GM12865 (cell line): ENCODE data around the gene SORL1.

Source experiments
- DNase-seq: peaks from one replicate; pipeline ENCODE4 v3.0.0; 2010; ENCODE audit warnings: low read depth
- H3K4me3 ChIP-seq: 2 replicates; pipeline ENCODE4 v1.5.1; 2011; ENCODE audit warnings: mild to moderate bottlenecking, low read depth, low read length, control low read depth
- CTCF ChIP-seq: IDR thresholded peaks from 2 replicates; pipeline ENCODE4 v1.5.1; 2011; ENCODE audit warnings: low read length, control low read depth, low read depth, inconsistent platforms; ENCODE audit not compliant: insufficient read depth; ENCODE audit errors: missing control alignments

Gene SORL1

GRCh38 chr11:121614636-121615240 lies 162.6 kb downstream of the SORL1 start:
- no peak overlapping the region for H3K4me3 ChIP-seq
- DNase-seq: no peak
- no peak for TF ChIP-seq CTCF

GRCh38 chr11:121615501-121615900 lies 163.4 kb downstream of the SORL1 start:
- DNase-seq: no peak
- no peak for TF ChIP-seq CTCF
- no peak overlapping the region for H3K4me3 ChIP-seq

DNA sequence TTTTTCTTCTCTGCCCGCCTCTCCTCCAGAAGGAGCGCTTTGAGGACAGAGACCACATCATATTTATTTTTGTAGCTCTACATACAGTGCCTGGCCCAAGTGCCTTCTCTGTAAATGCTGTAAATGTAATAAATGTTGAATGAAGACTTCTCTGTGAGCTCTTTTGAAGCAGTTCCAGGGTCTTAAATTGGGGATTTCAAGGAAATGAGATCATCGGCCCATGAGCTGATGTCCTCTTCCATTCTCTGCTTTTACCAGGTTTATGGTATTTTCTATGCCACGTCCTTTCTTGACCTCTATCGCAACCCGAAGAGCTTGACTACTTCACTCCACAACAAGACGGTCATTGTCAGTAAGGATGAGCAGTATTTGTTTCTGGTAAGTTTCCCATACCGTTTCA lies 166.4 kb downstream of the SORL1 start:
- no peak for TF ChIP-seq CTCF
- no peak for DNase-seq
- H3K4me3 ChIP-seq: no peak overlapping the region

GRCh38 chr11:121625777-121626506 lies 173.8 kb downstream of the SORL1 start:
- H3K4me3 ChIP-seq: no peak overlapping the region
- no peak for TF ChIP-seq CTCF
- no peak for DNase-seq

DNA sequence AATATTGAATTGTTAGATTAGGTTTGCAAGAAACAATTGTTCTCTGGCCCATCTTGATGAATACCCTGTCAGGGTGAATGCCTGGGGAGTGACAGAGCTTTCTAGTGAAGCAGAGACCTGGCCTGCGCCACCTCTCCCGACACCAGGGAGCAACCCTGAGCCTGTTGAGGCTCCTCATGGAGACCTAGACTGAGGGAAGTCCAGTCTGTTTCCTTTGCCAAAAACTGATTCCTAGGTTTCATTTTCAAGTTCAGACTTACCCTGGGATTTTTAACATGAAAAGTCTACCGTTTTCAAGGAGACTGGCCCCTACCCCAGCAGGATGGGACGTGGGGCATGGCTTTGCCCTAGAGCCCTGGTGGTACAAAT lies 174.4 kb downstream of the SORL1 start:
- no peak for DNase-seq
- no peak overlapping the region for H3K4me3 ChIP-seq
- no peak for TF ChIP-seq CTCF

DNA sequence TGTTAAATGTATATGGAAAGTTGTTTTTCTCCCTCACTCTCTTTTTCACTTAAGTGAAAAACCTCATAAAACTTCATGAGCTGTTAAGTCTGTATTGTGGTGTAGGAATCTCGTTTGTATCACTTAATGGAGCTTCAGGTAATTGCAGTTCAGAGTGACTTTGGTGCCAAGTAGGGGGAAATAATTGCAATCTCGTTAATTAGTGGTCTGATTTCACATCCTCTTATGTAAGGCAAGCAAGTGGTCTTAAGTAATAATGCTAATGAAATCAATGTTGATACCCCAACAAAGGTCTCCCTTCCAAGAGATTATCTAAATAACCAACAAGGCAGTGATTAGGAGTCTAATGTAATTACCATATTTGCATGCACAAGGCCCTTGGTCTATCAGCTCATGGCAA lies 174.9 kb downstream of the SORL1 start:
- TF ChIP-seq CTCF: no peak
- H3K4me3 ChIP-seq: no peak overlapping the region
- DNase-seq: no peak

GRCh38 chr11:121630041-121630440 lies 177.9 kb downstream of the SORL1 start:
- no peak for TF ChIP-seq CTCF
- no peak overlapping the region for H3K4me3 ChIP-seq
- DNase-seq: no peak
